Upper lobe of left lung (tissue), 4 donors: Measurements from ENCODE around the gene NKIRAS1.

Experiments used
- EP300 ChIP-seq, 4 donors: sonication (generic); formaldehyde crosslinking; IDR thresholded peaks; one replicate each; pipeline ENCODE4 v1.5.1; 2017; ENCODE audit warnings: antibody characterized with exemption in 4 of 4, control low read depth in 2 of 4
- POLR2A ChIP-seq, 4 donors: fragments of 450-650 bp; IDR thresholded peaks; one replicate each; pipeline ENCODE4 v1.5.1; 2016 to 2017; ENCODE audit warnings: antibody characterized with exemption in 4 of 4, mild to moderate bottlenecking in 2 of 4
- TF ChIP-seq, protein P1 (sequence below), 6 experiments: fragments of 450-650 bp in 4 of 6; fragments of 200-600 bp in 2 of 6; sonication (generic) in 2 of 6; IDR thresholded peaks; one replicate each; pipeline ENCODE4 v1.5.1; 2016 to 2019; ENCODE audit warnings: antibody characterized with exemption in 6 of 6

DNA sequence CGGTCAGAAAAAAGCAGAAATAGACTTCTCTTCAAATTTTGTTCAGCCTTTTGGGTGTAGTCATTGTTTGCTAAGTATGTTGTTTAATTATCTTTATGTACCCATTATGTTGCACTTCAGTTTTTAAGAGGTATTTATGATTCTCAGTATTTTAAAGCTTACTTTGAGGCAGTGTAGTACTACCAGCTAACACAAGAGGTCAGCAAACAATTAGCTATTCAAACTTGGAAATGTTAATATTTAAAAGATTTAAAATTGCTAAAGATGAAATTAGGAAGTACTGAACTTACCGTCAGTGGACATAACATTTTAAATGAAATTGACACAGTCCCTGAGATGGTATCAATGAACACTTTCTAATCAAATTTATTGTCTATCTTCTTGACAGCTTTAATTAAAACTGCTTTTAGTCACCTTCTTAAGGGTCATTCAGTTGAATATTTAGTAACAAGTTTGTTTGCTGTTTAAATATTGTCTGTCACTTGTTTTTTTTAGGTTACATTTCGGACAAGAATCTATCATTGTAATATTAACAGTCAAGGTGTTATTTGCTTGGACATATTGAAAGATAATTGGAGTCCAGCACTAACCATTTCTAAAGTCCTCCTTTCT lies 28.1 kb downstream of the NKIRAS1 start:
- TF ChIP-seq, protein P1, sequence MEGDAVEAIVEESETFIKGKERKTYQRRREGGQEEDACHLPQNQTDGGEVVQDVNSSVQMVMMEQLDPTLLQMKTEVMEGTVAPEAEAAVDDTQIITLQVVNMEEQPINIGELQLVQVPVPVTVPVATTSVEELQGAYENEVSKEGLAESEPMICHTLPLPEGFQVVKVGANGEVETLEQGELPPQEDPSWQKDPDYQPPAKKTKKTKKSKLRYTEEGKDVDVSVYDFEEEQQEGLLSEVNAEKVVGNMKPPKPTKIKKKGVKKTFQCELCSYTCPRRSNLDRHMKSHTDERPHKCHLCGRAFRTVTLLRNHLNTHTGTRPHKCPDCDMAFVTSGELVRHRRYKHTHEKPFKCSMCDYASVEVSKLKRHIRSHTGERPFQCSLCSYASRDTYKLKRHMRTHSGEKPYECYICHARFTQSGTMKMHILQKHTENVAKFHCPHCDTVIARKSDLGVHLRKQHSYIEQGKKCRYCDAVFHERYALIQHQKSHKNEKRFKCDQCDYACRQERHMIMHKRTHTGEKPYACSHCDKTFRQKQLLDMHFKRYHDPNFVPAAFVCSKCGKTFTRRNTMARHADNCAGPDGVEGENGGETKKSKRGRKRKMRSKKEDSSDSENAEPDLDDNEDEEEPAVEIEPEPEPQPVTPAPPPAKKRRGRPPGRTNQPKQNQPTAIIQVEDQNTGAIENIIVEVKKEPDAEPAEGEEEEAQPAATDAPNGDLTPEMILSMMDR (IDR thresholded peaks at IDR 0.05): peak; percentile 54 to 88 (median 80)
- TF ChIP-seq EP300 (IDR thresholded peaks at IDR 0.05) (no peak), POLR2A (IDR thresholded peaks at IDR 0.05) (no peak)
